Stimulated activated CD8-positive, alpha-beta memory T cell treated with anti-CD3 and anti-CD28 coated beads, Interleukin-7, amount 100 ng/mL, for 24 hours (primary cell): ENCODE data around the gene RFFL.

ENCODE experiments used
- DNase-seq: peaks from one replicate; pipeline ENCODE4 v3.0.0-alpha.2; 2020; ENCODE audit warnings: low read depth

Gene RFFL

GRCh38 chr17:34974794-34975785 is 88.4 kb downstream of the RFFL start:
- DNase-seq: no peak

GRCh38 chr17:34974179-34974578 is 89.3 kb downstream of the RFFL start:
- no peak for DNase-seq

- DNase-seq: peak; percentile 78
These were observed 102.2 kb downstream of the RFFL start, which contains the start of the genes CCT6B and ZNF830 for GRCh38 chr17:34961093-34961911. CCT6B (minus strand) TSS chr17:34961460; CDS start chr17:34961393, 67 bp downstream. ZNF830 (plus strand) TSS chr17:34961540; CDS start chr17:34961567, 27 bp downstream.

DNA sequence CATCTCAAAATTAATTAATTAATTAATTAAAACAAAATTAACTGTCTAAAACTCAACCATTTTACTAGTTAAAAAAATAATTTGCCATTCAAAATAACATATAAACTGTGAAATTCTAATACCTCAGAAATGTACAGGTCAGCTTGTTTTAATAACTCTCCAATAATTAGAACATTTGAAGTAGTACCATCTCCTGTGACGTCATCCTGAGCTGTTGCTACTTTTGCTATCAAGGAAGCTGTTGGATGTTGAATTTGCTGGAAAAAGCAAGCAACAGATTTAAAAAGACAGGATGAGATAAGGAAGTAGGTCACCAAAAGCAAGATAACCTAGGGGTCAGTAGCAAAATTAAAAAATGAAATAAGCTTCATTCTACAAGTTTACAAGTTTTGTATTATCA is 105.1 kb downstream of the RFFL start:
- no peak for DNase-seq
